Subcutaneous adipose tissue (tissue), 4 donors: ENCODE results near the gene SH2D4B. TPM values are rescaled to one million over a fixed set of nuclear protein-coding genes. Genes with fewer than 3 reads are reported as not detected.

ENCODE experiments used
- total RNA-seq, 4 donors: library from RNA; depleted of rRNA; stranded (reverse); fragments of >200 nt; gene quantifications; one replicate each; pipeline ENCODE4 v1.1.0, GENCODE V29; 2016
- TF ChIP-seq, protein P1 (sequence below): fragments of 450-650 bp; IDR thresholded peaks from one replicate; pipeline ENCODE4 v1.5.1; 2016; ENCODE audit warnings: low read depth, mild to moderate bottlenecking, control low read depth, antibody characterized with exemption, moderate library complexity

SH2D4B gene
- total RNA-seq, 4 donors from 2014 or later, result 0.34 to 0.49 TPM; not detected in 2

DNA sequence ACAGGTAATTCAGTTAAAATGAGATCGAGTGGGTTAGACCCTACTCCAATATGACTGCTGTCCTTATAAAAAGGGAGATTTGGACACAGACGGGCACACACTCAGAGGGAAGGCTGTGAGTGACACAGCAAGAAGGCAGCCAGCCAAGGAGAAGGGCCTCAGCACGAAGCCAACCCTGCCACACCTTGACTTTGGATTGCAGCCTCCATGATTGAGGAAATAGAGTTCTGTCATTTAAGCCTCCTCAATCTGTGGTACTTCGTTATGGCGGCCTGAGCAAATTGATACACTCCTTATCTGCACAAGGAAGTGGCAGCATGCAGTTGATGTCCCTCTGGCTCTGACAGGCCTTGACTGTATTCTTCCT lies 43.8 kb downstream of the SH2D4B start:
- TF ChIP-seq, protein P1, sequence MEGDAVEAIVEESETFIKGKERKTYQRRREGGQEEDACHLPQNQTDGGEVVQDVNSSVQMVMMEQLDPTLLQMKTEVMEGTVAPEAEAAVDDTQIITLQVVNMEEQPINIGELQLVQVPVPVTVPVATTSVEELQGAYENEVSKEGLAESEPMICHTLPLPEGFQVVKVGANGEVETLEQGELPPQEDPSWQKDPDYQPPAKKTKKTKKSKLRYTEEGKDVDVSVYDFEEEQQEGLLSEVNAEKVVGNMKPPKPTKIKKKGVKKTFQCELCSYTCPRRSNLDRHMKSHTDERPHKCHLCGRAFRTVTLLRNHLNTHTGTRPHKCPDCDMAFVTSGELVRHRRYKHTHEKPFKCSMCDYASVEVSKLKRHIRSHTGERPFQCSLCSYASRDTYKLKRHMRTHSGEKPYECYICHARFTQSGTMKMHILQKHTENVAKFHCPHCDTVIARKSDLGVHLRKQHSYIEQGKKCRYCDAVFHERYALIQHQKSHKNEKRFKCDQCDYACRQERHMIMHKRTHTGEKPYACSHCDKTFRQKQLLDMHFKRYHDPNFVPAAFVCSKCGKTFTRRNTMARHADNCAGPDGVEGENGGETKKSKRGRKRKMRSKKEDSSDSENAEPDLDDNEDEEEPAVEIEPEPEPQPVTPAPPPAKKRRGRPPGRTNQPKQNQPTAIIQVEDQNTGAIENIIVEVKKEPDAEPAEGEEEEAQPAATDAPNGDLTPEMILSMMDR, result no peak

DNA sequence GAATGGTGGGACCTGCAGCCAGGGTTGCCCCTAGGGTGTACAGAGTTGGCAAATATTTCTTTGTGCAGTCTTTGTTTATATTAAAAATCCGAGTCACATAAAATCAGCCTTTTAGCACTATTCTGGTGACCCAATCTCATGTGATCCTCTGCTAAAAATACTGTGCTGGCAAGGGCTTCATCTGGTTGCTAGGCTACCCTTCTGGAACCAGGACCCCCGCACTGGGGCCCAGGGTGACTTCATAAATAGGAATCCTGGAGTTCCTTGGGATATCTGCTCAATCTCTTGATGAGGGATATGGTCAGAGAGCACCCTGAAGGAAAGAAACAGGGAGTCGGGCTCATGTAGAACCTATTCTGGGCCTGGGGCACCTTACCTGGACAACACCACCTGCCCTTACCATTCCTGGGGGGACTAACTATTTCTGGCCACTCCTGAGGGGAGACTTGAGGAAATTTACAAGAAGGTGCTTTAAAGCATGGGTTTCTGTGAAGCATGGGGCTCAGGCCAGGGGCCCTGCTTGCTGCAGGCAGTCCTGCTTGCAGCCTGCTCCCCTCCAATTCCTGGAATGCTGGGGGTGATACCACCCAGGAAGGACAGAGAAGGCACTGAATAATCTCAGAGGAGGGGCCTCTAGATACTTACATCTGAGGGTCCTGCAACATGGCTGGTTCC lies 44.7 kb downstream of the SH2D4B start:
- TF ChIP-seq, protein P1, result no peak

DNA sequence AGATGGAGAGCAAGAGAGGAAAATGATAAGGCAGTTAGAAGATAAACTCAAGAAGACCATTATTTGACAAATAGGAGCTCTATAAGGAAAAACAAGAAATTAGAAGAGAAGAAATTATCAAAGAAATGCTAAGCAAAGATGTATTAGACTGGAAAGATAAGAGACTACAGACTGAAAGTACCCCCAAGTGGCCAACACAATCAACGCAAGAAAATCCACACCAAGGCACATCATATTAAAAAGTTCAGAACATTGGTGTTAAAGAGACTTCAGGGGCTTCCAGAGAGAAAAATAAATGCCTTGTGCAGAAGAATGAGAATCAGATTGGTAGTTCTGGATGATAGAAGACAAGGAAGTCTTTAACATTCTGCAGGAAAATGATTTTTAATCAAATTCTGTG lies 46.0 kb downstream of the SH2D4B start:
- TF ChIP-seq, protein P1, result no peak

GRCh38 chr10:80585812-80586211 lies 48.1 kb downstream of the SH2D4B start:
- TF ChIP-seq, protein P1, result no peak

- TF ChIP-seq, protein P1, result no peak
Observed at GRCh38 chr10:80588546-80588945, 50.8 kb downstream of the SH2D4B start.

- TF ChIP-seq, protein P1, result no peak
Observed at GRCh38 chr10:80589726-80590373, 52.1 kb downstream of the SH2D4B start.

DNA sequence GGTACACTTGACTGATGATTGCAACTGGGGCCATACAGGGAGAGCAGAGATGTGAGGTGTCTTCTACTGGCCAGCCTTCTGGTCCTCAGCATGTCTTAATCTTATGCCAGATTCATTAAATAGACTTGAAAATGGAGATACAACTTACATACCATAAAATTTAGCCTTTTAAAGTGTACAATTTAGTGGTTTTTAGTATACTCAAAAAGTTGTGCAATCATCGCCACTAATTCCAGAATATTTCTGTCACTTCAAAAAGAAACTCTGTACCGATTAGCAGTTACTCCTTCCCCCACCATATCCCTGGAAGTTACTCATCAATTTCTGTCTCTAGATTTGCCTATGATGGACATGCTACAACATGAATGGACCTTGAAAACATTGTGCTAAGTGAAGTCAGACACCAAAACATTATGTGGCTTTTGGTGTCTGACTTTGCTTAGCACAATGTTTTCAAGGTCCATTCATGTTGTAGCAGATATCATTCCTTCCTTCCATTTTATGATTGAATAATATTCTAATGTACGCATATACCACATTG lies 53.0 kb downstream of the SH2D4B start:
- TF ChIP-seq, protein P1, result no peak
